GM23338 (cell line): Measurements from ENCODE around the gene XYLT1. TPM values are rescaled to one million over a fixed set of nuclear protein-coding genes. Genes with fewer than 3 reads are reported as not detected.

Experiments used
- ATAC-seq: fragments of 200-7000 bp; cut with Tn5 transposase; 3 replicates; pipeline ENCODE4 v1.9.1; 2020
- DNase-seq: peaks from one replicate; pipeline ENCODE4 v3.0.0-alpha.2; 2015; ENCODE audit warnings: low spot score
- H2AFZ ChIP-seq: fragments of 200-600 bp; sonication (generic); 2 replicates; pipeline ENCODE4 v1.8.0; 2016; ENCODE audit warnings: antibody characterized with exemption, mild to moderate bottlenecking, moderate library complexity
- H3F3A ChIP-seq: fragments of 200-600 bp; sonication (generic); replicated peaks from 2 replicates; pipeline ENCODE4 v1.8.0; 2017; ENCODE audit warnings: antibody characterized with exemption, mixed run types, low read depth
- H3K27ac ChIP-seq: fragments of 200-600 bp; sonication (generic); 2 replicates; pipeline ENCODE4 v1.6.1; 2016; ENCODE audit warnings: low read depth
- H3K27me3 ChIP-seq: fragments of 200-600 bp; sonication (generic); 2 replicates; pipeline ENCODE4 v1.8.0; 2016; ENCODE audit warnings: mild to moderate bottlenecking, mixed run types, moderate library complexity; ENCODE audit not compliant: insufficient read depth
- H3K36me3 ChIP-seq: fragments of 200-600 bp; sonication (generic); 2 replicates; pipeline ENCODE4 v1.8.0; 2016; ENCODE audit warnings: mild to moderate bottlenecking; ENCODE audit not compliant: insufficient read depth
- H3K4me1 ChIP-seq: fragments of 200-600 bp; sonication (generic); 2 replicates; pipeline ENCODE4 v1.8.0; 2016; ENCODE audit warnings: mild to moderate bottlenecking, moderate library complexity; ENCODE audit not compliant: insufficient read depth
- H3K4me2 ChIP-seq: fragments of 200-600 bp; sonication (generic); 2 replicates; pipeline ENCODE4 v1.7.1; 2017; ENCODE audit warnings: mixed run types
- H3K4me3 ChIP-seq: fragments of 200-600 bp; sonication (generic); 2 replicates; pipeline ENCODE4 v1.6.1; 2016; ENCODE audit warnings: mixed run types
- H3K79me2 ChIP-seq: fragments of 200-600 bp; sonication (generic); replicated peaks from 2 replicates; pipeline ENCODE4 v1.8.0; 2017; ENCODE audit warnings: mild to moderate bottlenecking; ENCODE audit not compliant: insufficient read depth
- H3K9me2 ChIP-seq: fragments of 200-600 bp; sonication (generic); 2 replicates; pipeline ENCODE4 v1.8.0; 2017; ENCODE audit not compliant: insufficient read depth
- H4K20me1 ChIP-seq: fragments of 200-600 bp; sonication (generic); replicated peaks from 2 replicates; pipeline ENCODE4 v1.8.0; 2017; ENCODE audit warnings: mild to moderate bottlenecking; ENCODE audit not compliant: insufficient read depth
- H3K27ac Mint-ChIP-seq: 2 replicates; pipeline ENCODE4 v1.8.0; 2020; ENCODE audit warnings: inconsistent platforms, mild to moderate bottlenecking, moderate library complexity, mixed read lengths
- H3K27me3 Mint-ChIP-seq: 3 replicates; pipeline ENCODE4 v1.8.0; 2022; ENCODE audit warnings: low read depth, mild to moderate bottlenecking, moderate library complexity, mixed read lengths, inconsistent platforms; ENCODE audit not compliant: insufficient read depth, poor library complexity
- H3K36me3 Mint-ChIP-seq: 3 replicates; pipeline ENCODE4 v1.8.0; 2021; ENCODE audit warnings: low read depth, mild to moderate bottlenecking, inconsistent platforms, moderate library complexity, mixed read lengths
- H3K4me1 Mint-ChIP-seq: 3 replicates; pipeline ENCODE4 v1.8.0; 2020; ENCODE audit warnings: mild to moderate bottlenecking, inconsistent platforms, mixed read lengths
- H3K4me3 Mint-ChIP-seq: 3 replicates; pipeline ENCODE4 v1.8.0; 2021; ENCODE audit warnings: moderate library complexity, mild to moderate bottlenecking, inconsistent platforms, mixed read lengths
- H3K9me3 Mint-ChIP-seq: 3 replicates; pipeline ENCODE4 v1.8.0; 2020; ENCODE audit warnings: moderate library complexity, mild to moderate bottlenecking, inconsistent platforms, mixed read lengths
- CREB1 ChIP-seq: fragments of 250-450 bp; sonication (Bioruptor Pico); IDR thresholded peaks from 2 replicates; pipeline ENCODE4 v1.5.0; 2020; ENCODE audit warnings: low read depth, mild to moderate bottlenecking, moderate library complexity
- CTCF ChIP-seq, 2 experiments: fragments of 200-600 bp in 1 of 2; sonication (generic) in 1 of 2; conservative IDR thresholded peaks; 2 replicates each; pipeline versions ENCODE4 v1.5.1 to v1.6.1; 2016 to 2017; ENCODE audit warnings: antibody characterized with exemption in 2 of 2, low read depth in 2 of 2, mild to moderate bottlenecking in 2 of 2, moderate library complexity in 1 of 2
- ETS1 ChIP-seq: IDR thresholded peaks from 2 replicates; pipeline ENCODE4 v1.6.1; 2016; ENCODE audit warnings: antibody characterized with exemption
- EZH2 ChIP-seq: fragments of 200-600 bp; sonication (generic); IDR thresholded peaks from one replicate; pipeline ENCODE4 v1.8.0; 2017; ENCODE audit warnings: antibody characterized with exemption, mild to moderate bottlenecking, low read depth; ENCODE audit not compliant: unreplicated experiment
- EZH2phosphoT487 ChIP-seq: fragments of 200-600 bp; sonication (generic); IDR thresholded peaks from one replicate; pipeline ENCODE4 v1.8.1; 2018; ENCODE audit warnings: antibody characterized with exemption; ENCODE audit not compliant: unreplicated experiment
- JUNB ChIP-seq: IDR thresholded peaks from one replicate; pipeline ENCODE4 v1.6.1; 2016; ENCODE audit warnings: antibody characterized with exemption; ENCODE audit not compliant: unreplicated experiment
- NANOG ChIP-seq: IDR thresholded peaks from 2 replicates; pipeline ENCODE4 v1.6.1; 2016; ENCODE audit warnings: antibody characterized with exemption, borderline replicate concordance
- POLR2AphosphoS5 ChIP-seq: IDR thresholded peaks from 2 replicates; pipeline ENCODE4 v1.6.1; 2016; ENCODE audit warnings: antibody characterized with exemption, low read depth
- REST ChIP-seq: IDR thresholded peaks from one replicate; pipeline ENCODE4 v1.6.1; 2018; ENCODE audit warnings: antibody characterized with exemption; ENCODE audit not compliant: unreplicated experiment
- STAT1 ChIP-seq: IDR thresholded peaks from one replicate; pipeline ENCODE4 v1.6.1; 2016; ENCODE audit warnings: antibody characterized with exemption; ENCODE audit not compliant: unreplicated experiment
- ZNF114 ChIP-seq: fragments of 250-450 bp; sonication (Bioruptor Pico); IDR thresholded peaks from 2 replicates; pipeline ENCODE4 v1.5.0; 2020; ENCODE audit warnings: mild to moderate bottlenecking, moderate library complexity
- ZNF331 ChIP-seq: fragments of 250-450 bp; sonication (Bioruptor Pico); IDR thresholded peaks from 2 replicates; pipeline ENCODE4 v1.5.0; 2020; ENCODE audit warnings: low read depth, mild to moderate bottlenecking, moderate library complexity
- ZNF462 ChIP-seq: fragments of 250-450 bp; sonication (Bioruptor Pico); IDR thresholded peaks from 2 replicates; pipeline ENCODE4 v1.5.0; 2020; ENCODE audit warnings: mild to moderate bottlenecking, moderate library complexity
- polyA plus RNA-seq: library from polyadenylated mRNA; unstranded; fragments of >200 nt; fragmentation: Nextera tagmentation; extraction: Ambion mirVana; gene quantifications from 2 replicates; pipeline ENCODE4 v1.2.1, GENCODE V29; 2016
- total RNA-seq: library from RNA; depleted of rRNA; stranded (reverse); fragments of >200 nt; shearing (Covaris generic); gene quantifications from 2 replicates; pipeline ENCODE4 v1.2.3, GENCODE V29; 2014

XYLT1 gene
- total and polyA plus RNA-seq, 2 experiments from 2014 or later = 3.5 to 24.7 TPM

- Histone ChIP-seq H3F3A (0 out of 2 replicates have a peak, but pooled peaks cover 3% of the 10 kb centered on the region), H3K27me3 (no peaks in the 10 kb centered on the region), H3K4me1 (peaks cover 8% of the 10 kb centered on the region), H3K4me2 (no peak overlapping the region), H3K27ac (no peak overlapping the region), H4K20me1 (no peaks in the 10 kb centered on the region; the same call in 1 of the 2 replicates), H3K36me3 (no peaks in the 10 kb centered on the region), H3K4me3 (no peak overlapping the region), H2AFZ (no peak overlapping the region), H3K9me2 (no peaks in the 10 kb centered on the region), H3K79me2 (no peaks in the 10 kb centered on the region)
- TF ChIP-seq ETS1 (no peak), STAT1 (no peak), POLR2AphosphoS5 (no peak), ZNF114 (no peak), CREB1 (CRISPR knock-in tag) (no peak), ZNF331 (no peak), ZNF462 (no peak), EZH2phosphoT487 (no peak), REST (no peak), CTCF (conservative IDR thresholded peaks at IDR 0.05; ENCODE audit: low read depth in 2 of 2) (no peak), EZH2 (no peak), JUNB (no peak), NANOG (no peak)
- no peaks in the 10 kb centered on the region for H3K27me3 Mint-ChIP-seq
- no peak overlapping the region for H3K4me3 Mint-ChIP-seq
- H3K27ac Mint-ChIP-seq = no peak overlapping the region
- peaks cover 11% of the 10 kb centered on the region; the same call in 2 of the 3 replicates for H3K36me3 Mint-ChIP-seq
- DNase-seq = no peak
- H3K9me3 Mint-ChIP-seq = no peaks in the 10 kb centered on the region
- H3K4me1 Mint-ChIP-seq = peaks cover 16% of the 10 kb centered on the region
- no peak for ATAC-seq
Observed at GRCh38 chr16:17155936-17156335, 314.8 kb downstream of the XYLT1 start.
